Right ventricle myocardium inferior (tissue), 1 donor: Measurements from ENCODE around the gene TENM4. TPM values are rescaled to one million over a fixed set of nuclear protein-coding genes. Genes with fewer than 3 reads are reported as not detected.

Experiments
- ATAC-seq: fragments of 200-7000 bp; cut with Tn5 transposase; one replicate; pipeline ENCODE4 v1.9.1; 2020; ENCODE audit warnings: mild to moderate bottlenecking, moderate library complexity
- DNase-seq: peaks from one replicate; pipeline ENCODE4 v3.0.0; 2021; ENCODE audit errors: missing footprints
- intact Hi-C: fragments of 100-400 bp; cut with DNase I; formaldehyde crosslinking; loops from one replicate; pipeline ENCODE4 v1.11.0; 2022
- total RNA-seq: library from RNA; stranded (reverse); fragmentation: NEBNext Ultra II Directional; extraction: Animal tissue kit (Norgen Biotek cat#: 25700); gene quantifications from one replicate; pipeline ENCODE4 v1.2.1, GENCODE V29; 2021
- donor health status: DM: no; HTN: yes; CAD: no; lungs with severe emphysema.

Gene TENM4
- total RNA-seq, 1 donor from 2014 or later = 0.35 TPM

GRCh38 chr11:79094616-79095015 lies 346.2 kb downstream of the TENM4 start:
- ATAC-seq = no peak
- intact Hi-C loops = no loop called here
- DNase-seq = no peak

- intact Hi-C loops = no loop called here
- DNase-seq (no peak), ATAC-seq (peak; percentile 78)
These were observed 348.0 kb downstream of the TENM4 start for GRCh38 chr11:79092791-79093353.

GRCh38 chr11:79090191-79090705 lies 350.6 kb downstream of the TENM4 start:
- intact Hi-C loops = no loop called here
- no peak for ATAC-seq
- DNase-seq = no peak

- DNase-seq (no peak), ATAC-seq (no peak)
- intact Hi-C loops = no loop called here
These were observed 351.2 kb downstream of the TENM4 start for GRCh38 chr11:79089601-79090000.

- no peak for ATAC-seq
- intact Hi-C loops = no loop called here
- no peak for DNase-seq
These were observed 351.9 kb downstream of the TENM4 start for GRCh38 chr11:79088967-79089366.

- ATAC-seq = no peak
- no peak for DNase-seq
- intact Hi-C loops = no loop called here
These were observed 352.9 kb downstream of the TENM4 start for GRCh38 chr11:79087961-79088318.

GRCh38 chr11:79087238-79087960 lies 353.4 kb downstream of the TENM4 start:
- ATAC-seq (no peak), DNase-seq (no peak)
- intact Hi-C loops = no loop called here

GRCh38 chr11:79086056-79086455 lies 354.8 kb downstream of the TENM4 start:
- intact Hi-C loops = no loop called here
- ATAC-seq (no peak), DNase-seq (no peak)

GRCh38 chr11:79084382-79084781 lies 356.4 kb downstream of the TENM4 start:
- intact Hi-C loops = no loop called here
- ATAC-seq = no peak
- no peak for DNase-seq

- DNase-seq (no peak), ATAC-seq (no peak)
- intact Hi-C loops = no loop called here
These were observed 357.5 kb downstream of the TENM4 start for GRCh38 chr11:79083352-79083751.

- intact Hi-C loops = no loop called here
- ATAC-seq = no peak
- no peak for DNase-seq
These were observed 357.9 kb downstream of the TENM4 start for GRCh38 chr11:79082907-79083306.

- ATAC-seq (no peak), DNase-seq (no peak)
- intact Hi-C loops = no loop called here
These were observed 358.6 kb downstream of the TENM4 start for GRCh38 chr11:79082280-79082679.

GRCh38 chr11:79081471-79082031 lies 359.3 kb downstream of the TENM4 start:
- DNase-seq (no peak), ATAC-seq (no peak)
- intact Hi-C loops = no loop called here

- intact Hi-C loops = no loop called here
- DNase-seq = no peak
These were observed 360.3 kb downstream of the TENM4 start for GRCh38 chr11:79080551-79080950.

GRCh38 chr11:79078999-79079398 lies 361.8 kb downstream of the TENM4 start:
- no peak for DNase-seq

More at GRCh38 chr11:79080551-79080950, 360.3 kb downstream of the TENM4 start:
- ATAC-seq = no peak

GRCh38 chr11:79078456-79078855 lies 362.4 kb downstream of the TENM4 start:
- ATAC-seq (no peak), DNase-seq (no peak)
- intact Hi-C loops = loop anchor here (5.0 kb wide), 1 partner anchor 431 kb away; no protein-coding TSS in a partner anchor

More at GRCh38 chr11:79078999-79079398, 361.8 kb downstream of the TENM4 start:
- ATAC-seq = peak; percentile 66
- intact Hi-C loops = loop anchor here (5.0 kb wide), 1 partner anchor 432 kb away; no protein-coding TSS in a partner anchor

- no peak for ATAC-seq
- DNase-seq = no peak
- intact Hi-C loops = loop anchor here (5.0 kb wide), 1 partner anchor 431 kb away; no protein-coding TSS in a partner anchor
These were observed 363.0 kb downstream of the TENM4 start for GRCh38 chr11:79077702-79078330.

GRCh38 chr11:79076526-79077115 lies 364.2 kb downstream of the TENM4 start:
- intact Hi-C loops = loop anchor here (5.0 kb wide), 1 partner anchor 429 kb away; no protein-coding TSS in a partner anchor
- DNase-seq = no peak
- no peak for ATAC-seq

GRCh38 chr11:79074547-79074946 lies 366.3 kb downstream of the TENM4 start:
- ATAC-seq = no peak
- DNase-seq = no peak
- intact Hi-C loops = no loop called here
